GM18507 (cell line): ENCODE data around the gene NRXN2.

Source experiments
- DNase-seq: peaks from one replicate; pipeline ENCODE4 v3.0.0; 2011; ENCODE audit warnings: low read depth; ENCODE audit not compliant: insufficient read length; ENCODE audit errors: extremely low spot score
- FAIRE-seq: peaks from 2 replicates; lab custom pipeline; 2011; peaks lifted over from hg19 to GRCh38; lab: Jason Lieb, UNC

The NRXN2 gene

DNA sequence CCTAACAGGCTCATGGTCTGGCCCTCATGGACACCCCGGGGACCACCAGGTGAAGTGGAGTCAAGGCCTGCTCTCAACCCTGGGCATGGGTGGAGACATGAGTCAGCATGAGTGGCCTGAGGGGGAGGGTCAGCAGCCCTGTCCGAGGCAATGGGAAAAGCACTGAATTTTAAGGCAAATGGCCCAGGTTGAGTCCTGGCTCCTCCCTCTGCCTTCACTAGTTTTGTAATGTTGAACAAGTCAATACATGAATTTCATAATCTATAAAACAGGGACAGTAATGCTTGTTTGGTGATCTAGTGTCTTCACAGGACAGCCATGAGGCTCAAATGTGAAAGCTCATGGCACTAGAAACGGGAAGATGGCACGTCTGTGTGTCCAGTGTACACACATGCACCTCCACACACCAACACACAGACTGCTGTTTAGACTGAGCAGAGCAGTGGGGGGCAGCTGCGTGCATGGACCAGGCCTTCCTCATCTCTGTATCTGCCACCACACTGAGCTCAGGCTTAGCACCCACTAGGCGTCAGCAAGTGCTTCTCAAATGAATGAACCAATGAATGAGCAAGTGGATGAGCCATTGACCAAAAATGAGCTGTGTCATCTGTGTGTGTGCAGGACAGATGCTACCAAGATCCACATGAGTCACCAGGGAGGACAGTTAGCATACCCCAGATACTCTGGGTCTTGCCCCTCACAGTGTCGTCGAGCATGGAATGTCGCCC, 63.4 kb downstream of the NRXN2 start:
- DNase-seq: no peak
- no peak for FAIRE-seq

DNA sequence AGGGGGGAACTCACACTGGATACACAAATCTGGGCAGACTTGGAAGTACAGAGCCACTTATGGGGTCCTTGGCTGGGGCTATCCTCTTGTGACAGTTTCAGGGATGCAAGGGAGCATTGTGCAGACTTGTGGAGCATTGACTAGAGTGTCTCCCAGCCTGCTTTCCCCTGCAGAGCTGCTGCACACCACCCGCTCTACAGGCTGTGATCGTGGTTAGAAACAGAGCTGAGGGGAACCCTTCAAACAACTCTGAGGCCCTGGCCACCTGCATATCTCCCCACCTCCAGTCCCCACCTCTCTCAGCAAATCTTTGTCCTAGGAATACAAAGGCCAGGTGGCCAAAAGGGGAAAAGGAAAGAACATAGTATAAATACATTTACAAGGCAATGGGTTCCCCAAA, 64.7 kb downstream of the NRXN2 start:
- DNase-seq: no peak
- FAIRE-seq: no peak

DNA sequence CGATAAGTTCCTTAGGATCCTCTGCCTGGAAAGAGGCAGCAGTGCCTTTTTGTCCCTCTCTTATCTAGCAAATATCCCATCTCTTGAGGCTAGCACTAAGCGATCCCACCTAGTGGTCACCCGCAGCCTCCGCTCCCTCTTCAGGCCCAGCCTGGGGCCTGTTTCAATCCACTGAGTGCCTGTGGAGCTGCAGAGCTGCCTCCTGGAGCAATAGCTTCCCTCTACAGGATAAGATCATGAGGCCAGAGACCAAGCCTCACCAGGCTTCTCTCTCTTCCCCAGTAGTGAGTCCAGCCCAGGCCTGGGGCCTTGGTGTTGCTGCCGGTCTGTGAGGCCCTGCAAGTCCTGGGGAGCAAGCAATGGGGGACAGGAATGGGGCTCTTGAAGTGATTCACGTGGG, 66.1 kb downstream of the NRXN2 start:
- FAIRE-seq (no peak), DNase-seq (no peak)

DNA sequence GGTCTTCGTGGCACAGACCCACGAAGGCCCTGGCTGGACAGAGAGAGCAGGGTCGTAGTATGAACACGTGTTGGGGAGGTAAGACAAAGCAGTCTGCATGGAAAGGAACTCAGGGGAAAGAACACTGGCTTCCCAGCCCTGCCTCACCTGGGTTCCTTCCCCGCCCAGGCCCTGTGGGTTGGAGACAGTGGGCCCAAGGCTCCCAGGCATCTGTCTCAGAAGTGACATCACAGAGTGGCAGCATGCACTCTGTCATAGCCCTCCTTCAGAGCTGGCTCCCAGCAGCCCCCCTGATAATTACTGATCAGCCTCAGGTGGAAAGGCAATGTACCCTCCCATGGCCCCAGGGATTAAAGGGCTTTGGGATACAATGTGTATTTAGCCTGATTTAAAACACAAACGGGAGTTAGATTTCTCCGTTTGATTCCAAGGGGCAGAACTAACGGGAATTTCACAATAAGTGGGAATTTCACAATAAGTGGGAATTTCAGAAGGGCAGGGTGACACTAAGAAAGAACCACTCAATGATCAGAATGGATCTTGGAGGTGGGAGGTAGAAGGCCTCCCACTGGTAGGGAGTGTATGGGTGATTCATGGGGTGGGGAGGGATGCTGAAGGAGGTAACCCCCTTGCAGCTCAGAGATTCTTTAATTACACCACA, 66.9 kb downstream of the NRXN2 start:
- DNase-seq: no peak
- no peak for FAIRE-seq

DNA sequence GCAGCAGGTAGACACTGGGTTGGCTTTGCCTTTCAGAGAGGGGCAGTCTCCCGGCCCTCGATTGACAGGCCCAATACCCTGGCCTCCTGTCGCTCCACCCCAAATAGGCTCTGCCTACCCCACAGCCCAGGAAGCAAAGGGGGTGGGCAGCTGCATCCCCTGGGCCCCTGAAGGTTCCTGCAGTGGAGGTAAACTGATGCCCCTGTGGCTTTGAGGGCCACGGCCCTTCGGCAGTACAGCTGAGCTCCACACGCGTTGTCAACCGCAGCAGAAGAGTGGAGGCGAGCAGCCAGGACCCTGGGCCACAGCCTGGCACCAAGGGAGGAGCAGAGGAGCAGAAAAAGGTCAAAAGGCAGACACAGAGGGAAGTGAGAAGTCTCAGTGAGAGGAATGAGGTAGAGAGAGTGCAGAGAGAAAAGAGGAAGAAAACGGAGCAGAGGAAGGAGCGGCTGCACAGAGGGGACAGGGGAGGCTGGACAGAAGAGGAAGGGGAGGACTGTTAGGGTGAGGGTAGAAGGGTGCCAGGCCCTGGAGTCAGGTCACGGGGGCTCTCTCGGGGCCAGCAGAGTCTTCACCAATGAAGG, 67.9 kb downstream of the NRXN2 start:
- DNase-seq: no peak
- FAIRE-seq: no peak

DNA sequence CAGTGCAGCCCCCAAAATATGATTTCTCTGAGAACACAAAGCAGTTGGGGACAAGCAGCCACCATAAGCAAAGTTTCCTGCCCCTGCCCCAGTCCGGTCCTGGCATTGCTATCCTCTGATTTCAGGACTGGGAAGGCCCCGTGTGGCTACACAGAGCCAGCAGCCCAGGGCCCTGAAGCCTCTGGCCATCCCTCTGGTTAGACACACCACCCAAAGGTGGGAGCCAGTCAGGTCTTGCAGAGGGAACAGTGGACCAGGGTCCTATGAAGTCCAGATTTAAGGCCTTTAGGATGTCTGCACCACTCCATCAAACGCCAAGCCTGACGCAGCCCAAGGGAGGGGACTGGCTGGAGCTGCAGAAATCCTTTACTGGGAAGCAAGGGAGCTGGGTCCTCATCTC, 68.6 kb downstream of the NRXN2 start:
- FAIRE-seq (no peak), DNase-seq (no peak)

DNA sequence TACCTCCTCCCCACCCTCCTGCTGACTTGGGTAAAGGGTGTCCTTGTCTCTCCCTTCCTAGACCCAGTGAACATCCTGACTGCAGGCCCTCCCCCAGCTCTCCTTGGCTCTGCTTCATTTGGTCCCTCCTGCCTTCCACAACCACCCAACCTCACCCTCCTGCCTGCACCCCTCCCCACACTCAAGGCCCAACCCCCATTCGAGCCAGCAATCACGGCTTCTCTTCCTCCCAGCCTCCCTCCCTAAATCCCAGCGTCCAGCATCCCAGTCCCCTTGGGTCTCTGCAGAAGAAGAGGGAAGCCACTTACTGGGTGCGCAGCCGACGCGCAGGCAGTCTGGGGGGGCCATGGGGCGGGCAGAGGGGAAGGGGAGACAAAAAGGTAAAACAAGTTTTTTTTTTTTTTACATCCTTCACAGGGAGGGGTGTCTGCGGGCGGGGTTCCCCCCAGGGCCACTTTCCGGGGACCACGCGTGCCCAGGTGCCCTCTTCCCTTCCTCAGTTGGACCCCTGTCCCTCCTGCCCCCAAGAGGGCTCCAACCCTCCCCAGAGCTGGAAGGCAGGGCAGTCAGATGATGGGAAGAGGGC, 69.5 kb downstream of the NRXN2 start:
- DNase-seq: no peak
- no peak for FAIRE-seq

DNA sequence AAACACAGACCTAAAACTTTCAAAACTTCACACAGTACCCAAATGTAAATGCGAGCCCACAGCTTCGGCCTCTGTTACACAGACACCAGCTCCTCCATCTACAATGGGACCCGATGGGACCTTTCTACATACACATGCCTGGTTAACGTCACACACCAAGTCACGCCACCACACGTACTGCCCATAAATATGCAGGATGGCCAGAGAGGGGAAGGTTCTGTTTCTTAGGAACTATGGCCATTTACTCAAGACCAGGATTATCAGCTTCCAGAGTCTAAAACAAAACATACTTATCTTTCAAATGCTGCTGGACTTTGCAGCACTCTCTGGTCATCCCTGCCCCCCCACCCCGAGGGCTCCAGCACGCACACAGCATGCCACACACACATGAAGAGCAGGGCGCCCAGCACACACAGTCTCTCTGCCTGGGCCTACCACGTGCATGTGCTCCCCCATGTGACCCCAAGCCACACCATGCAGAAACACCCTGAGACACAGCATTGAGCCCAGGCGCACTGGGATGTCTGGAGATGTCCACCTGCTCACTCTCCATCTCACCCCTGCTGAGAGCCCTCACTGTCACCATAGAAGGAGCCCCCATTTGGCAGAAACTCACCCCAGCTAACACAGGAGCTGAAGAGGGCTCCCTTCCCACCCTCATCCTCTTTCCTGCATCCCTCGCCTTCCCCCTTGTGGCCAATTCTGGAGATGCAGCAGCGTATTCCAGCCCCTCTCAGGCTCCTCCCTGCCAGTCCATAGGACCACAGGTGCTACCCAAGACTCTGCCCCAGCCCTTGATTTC, 70.2 kb downstream of the NRXN2 start:
- FAIRE-seq (peak; percentile 71), DNase-seq (peak; percentile 74)

DNA sequence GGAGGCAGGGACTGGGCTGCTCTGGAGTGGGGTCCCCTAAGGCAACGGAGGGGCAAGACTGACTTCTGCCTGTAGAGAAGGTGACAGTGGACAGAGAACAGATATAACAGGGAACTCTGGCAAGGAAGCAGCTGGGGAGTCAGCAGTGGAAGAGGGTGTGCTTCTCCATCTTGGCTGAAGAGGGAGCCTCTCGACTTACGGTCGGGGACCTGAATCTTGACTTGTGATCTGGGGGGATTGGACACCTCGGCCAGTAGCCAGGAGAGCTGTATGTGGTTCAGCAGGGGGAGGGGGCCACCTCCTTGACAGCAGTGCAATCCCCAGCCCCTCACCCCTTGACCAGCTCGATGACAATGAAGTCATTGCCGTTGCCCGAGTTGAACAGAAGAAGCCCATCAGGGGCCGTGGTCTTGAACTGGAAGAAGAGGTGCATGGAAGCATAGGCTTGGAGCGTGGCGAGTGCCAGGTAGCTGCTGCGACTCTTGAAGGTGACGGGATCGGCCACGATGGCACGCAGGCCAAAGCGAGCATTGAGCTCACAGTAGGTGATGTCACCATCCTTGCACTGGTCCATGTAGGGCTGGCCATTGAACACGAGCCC, 72.0 kb downstream of the NRXN2 start:
- FAIRE-seq (peak; percentile 79), DNase-seq (no peak)

DNA sequence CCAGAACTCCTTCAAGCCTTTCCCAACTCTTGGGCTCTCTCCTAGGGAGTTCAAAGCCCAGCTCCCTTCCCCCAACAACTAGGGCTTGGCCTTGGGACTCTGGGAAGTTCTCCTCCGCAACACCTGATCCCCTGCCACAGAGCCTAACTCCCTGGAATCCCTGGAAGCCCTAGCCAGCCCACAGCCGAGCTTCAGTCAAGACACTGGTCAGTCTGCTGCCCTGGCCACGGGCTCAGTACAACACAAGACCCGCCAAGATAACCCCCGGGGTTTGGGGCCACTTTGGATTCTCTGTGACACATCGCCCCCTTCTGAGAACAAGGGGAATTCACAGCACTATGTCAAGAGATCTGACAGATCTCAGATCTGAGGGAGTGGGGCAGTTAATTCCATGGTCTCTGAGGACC, 73.7 kb downstream of the NRXN2 start:
- FAIRE-seq (peak; percentile 59), DNase-seq (no peak)

DNA sequence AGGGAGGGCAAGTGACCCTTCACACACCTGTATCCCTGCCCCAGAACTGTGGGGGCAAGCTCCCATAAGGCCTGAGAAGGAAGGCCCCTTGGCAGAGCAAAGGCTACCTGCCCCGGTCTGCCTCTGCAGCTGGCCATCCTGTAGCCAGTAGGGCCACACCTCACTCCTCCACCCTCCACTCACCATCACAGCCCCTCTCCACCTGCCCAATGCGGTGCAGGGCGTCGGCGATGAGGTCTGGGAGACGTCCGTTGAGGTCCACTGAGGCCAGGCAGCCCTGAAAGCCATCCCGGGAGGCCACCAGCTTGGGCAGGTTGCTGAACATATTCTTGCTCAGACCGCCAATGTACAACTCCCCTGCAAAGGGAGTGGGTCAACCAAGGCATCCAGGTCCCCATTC, 74.4 kb downstream of the NRXN2 start:
- FAIRE-seq: no peak

DNA sequence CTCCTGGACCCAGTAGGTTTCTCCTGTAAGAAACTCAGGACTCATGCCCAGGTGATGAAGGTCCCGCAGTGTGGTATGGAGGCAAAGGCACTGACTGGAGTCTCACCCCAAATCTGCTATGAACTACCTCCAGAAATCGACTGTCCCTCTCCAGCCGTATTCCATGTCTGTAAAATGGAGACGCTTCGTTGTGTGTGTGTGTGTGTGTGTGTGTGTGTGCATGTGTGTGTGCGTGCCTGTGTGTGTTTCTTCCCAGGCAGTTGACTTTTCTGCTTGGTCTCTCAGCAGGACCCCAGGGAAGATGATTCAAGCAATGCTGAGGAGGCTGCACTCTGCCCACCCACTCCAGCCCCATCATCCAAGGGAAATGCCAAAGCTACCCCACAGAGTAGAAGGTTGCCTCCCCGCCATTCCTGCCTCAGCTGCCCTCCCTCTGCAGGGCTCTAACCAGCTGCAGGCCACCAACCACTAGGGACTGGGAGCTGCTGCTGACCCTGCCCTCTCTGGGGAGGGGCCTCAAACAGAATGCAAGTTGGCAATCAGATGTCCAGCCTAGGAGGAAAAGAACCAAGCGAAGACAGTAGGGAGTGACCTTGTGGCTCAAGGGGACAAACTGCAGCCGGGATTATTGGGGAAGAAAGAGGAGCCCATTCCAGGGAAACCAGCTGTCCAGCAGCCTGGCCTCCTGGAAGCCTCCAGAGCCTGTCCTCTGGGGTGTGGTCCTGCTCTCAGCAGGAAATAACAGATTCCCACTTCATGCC, 75.8 kb downstream of the NRXN2 start:
- FAIRE-seq: no peak
- no peak for DNase-seq

More for the DNA sequence above, 74.4 kb downstream of the NRXN2 start:
- no peak for DNase-seq

DNA sequence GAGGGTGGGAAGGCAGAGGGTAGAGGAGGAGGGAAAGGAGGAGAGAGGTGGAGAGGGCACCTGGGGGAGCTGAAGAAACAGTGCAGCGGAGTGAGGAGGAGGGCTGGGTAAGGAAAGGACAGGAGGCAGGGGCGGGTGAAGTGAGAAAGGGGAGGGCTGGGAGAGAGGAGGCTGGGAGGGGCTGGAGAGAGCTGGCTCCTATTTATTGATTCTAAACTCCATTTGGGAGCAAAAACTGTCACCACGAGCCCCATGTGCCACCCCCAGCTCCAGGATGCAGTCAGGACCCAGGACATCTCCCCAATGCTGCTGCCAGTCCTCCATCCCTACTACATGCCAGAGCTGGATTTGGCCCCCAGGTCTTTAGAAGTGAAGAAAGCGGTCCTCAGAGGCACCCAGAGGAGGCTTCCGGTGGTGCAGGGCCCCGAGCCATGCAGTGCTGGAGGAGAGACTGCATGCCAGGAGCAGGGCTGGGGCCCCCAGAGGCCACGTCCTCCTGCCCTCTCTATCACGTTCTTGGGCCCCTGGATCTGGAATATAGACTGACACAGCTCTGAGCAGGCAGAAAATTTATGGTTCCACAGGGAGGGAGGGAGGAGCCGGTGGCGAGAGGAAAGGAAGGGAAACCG, 78.2 kb downstream of the NRXN2 start:
- no peak for FAIRE-seq
- no peak for DNase-seq

DNA sequence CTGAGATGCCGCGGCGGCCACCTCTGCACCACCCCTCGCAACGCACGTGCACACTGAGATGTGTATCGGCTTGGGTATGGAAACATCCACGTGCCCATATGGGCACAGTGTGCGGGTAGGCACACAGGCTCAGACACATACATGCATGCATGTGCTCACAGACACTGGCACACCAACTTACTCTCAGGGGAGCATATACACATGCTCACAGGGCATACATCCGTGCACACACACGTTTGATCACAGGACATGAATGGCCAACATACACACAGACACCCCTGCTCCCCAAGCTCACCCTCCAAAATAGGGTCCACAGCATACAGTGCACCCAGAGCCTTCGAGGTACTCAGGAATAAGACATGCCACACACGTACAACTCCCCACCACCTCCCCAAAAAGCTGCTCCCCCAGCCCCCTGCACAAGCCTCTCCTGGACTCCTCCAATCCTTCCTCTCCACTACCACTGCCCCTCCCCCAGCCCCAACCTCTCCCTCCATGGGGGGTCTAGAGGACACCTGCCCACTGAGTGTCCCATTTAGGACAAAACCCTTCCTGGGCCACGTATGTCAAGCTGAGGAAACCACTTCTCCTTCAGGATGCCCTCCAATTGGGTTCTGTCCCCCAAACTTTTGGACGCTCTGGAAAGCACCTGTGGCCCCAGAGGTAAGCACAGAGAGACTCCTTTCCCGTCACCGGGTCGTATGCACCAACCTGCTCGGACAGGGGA, 78.9 kb downstream of the NRXN2 start:
- DNase-seq (no peak), FAIRE-seq (no peak)

DNA sequence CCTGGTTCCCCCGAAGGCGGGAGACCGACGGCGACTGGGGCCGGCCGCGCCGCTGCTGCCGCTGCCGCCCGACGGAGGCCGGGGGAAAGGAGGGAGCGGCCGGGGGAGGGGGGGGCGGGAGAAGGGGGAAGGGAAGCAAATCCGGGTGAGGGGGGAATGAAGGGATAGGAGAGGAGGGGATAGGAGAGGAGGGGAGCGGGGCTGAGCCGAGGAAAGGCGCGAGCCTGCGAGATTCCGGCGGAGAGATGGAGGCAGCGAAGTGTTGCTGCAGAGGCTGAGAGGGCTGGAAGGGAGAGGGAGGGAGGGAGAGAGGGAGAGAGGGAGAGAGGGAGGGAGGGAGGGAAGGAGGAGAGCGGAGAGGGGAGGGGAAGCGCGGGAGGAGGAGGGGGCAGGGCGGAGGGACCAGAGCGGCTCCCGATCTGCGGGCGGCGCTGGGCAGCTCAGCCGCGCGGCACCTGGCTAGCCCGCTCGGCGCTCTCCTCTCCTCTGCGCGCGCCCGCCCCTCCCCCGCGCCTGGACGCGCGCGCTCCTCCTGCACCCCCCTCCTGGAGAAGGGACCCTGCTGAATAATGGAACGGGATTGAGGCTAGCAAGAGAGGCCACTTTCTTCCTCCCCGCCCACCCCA, 79.6 kb downstream of the NRXN2 start:
- no peak for FAIRE-seq
- DNase-seq: no peak

DNA sequence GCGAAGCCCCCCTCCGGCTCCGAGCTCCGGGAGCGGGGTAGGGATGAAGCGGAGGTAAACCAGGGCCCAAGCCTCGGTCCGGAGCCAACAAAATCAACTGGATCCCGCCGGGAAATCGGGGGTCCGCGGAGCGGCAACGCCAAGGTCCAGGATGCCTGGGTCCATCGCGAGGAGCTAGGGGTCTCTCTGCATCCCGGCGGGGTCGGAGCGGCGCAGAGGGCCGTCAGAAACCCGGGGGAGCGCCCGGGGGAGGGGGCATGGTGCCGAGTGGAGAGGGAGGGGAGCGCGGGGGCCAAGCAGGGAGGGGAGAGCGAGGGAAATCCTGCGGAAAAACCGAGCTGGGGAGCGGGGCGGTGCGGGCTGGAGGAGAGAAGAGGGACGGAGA, 80.1 kb downstream of the NRXN2 start:
- no peak for DNase-seq
- FAIRE-seq: no peak

DNA sequence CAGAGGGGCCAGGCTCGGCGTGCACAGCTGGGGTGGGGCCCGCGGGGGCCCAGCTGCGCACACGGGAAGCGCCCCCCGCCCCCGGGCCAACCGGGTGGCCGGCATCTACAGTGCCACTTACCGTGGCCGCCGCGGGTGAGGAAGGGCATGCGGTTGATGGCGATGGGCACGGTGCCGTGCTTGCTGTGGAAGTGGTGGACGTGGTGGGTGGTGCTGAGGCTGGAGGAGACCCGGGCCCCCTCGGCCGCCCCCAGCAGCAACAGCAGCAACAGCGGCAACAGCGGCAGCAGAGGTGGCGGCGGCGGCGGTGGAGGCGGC, 80.6 kb downstream of the NRXN2 start:
- FAIRE-seq: no peak
- DNase-seq: no peak
